SK-N-SH (cell line): ENCODE data around the gene SMS. TPM values are rescaled to one million over a fixed set of nuclear protein-coding genes. Genes with fewer than 3 reads are reported as not detected.

Experiments
- CTCF ChIA-PET: fragments of 300-600, 350-600 bp; formaldehyde crosslinking; extraction: SDS; loops from one replicate; lab custom pipeline; 2021; lab: Yijun Ruan, JAX
- POLR2A ChIA-PET: fragments of 350-600 bp; sonication (Branson Sonifier 250); formaldehyde crosslinking; extraction: SDS; loops from one replicate; lab custom pipeline; 2020; ENCODE audit warnings: antibody characterized with exemption, inconsistent platforms; lab: Yijun Ruan, JAX
- DNase-seq: peaks from one replicate; pipeline ENCODE4 v3.0.0; 2012
- H2AFZ ChIP-seq: fragments of 200-600 bp; sonication (generic); 2 replicates; pipeline ENCODE4 v1.8.1; 2016; ENCODE audit warnings: antibody characterized with exemption, mild to moderate bottlenecking, low read depth
- H3F3A ChIP-seq: fragments of 200-600 bp; sonication (generic); replicated peaks from 2 replicates; pipeline ENCODE3; 2016; ENCODE audit warnings: antibody characterized with exemption, mild to moderate bottlenecking; ENCODE audit not compliant: insufficient read depth
- H3K27ac ChIP-seq, 2 experiments: fragments of 200-500 bp in 1 of 2; fragments of 200-600 bp in 1 of 2; sonication (Bioruptor generic) in 1 of 2; sonication (generic), shearing (Covaris generic) in 1 of 2; 2 replicates each; pipeline versions ENCODE4 v1.5.1 to v1.6.1; 2014 to 2016; ENCODE audit warnings: low read depth in 2 of 2, inconsistent platforms in 1 of 2, low read length in 1 of 2, mild to moderate bottlenecking in 1 of 2, mixed read lengths in 1 of 2
- H3K27me3 ChIP-seq: fragments of 200-600 bp; sonication (generic), shearing (Covaris generic); 2 replicates; pipeline ENCODE4 v1.6.1; 2016; ENCODE audit warnings: mixed run types; ENCODE audit not compliant: insufficient read depth
- H3K36me3 ChIP-seq, 2 experiments: fragments of 200-500 bp in 1 of 2; fragments of 200-600 bp in 1 of 2; sonication (Bioruptor generic) in 1 of 2; sonication (generic) in 1 of 2; replicated peaks in 1 of 2; 2 replicates each; pipeline versions ENCODE3 to v1.5.1; 2014 to 2016; ENCODE audit warnings: low read length in 1 of 2, mild to moderate bottlenecking in 1 of 2; ENCODE audit not compliant: insufficient read depth in 2 of 2, control insufficient read depth in 1 of 2
- H3K4me1 ChIP-seq, 2 experiments: fragments of 200-500 bp in 1 of 2; fragments of 200-600 bp in 1 of 2; sonication (Bioruptor generic) in 1 of 2; sonication (generic), shearing (Covaris generic) in 1 of 2; 2 replicates each; pipeline versions ENCODE4 v1.5.1 to v1.6.1; 2014 to 2016; ENCODE audit warnings: low read depth in 1 of 2, low read length in 1 of 2, mixed run types in 1 of 2; ENCODE audit not compliant: insufficient read depth in 2 of 2, control insufficient read depth in 1 of 2
- H3K4me2 ChIP-seq: fragments of 200-600 bp; sonication (generic), shearing (Covaris generic); 2 replicates; pipeline ENCODE4 v1.6.1; 2017; ENCODE audit warnings: mixed run types
- H3K4me3 ChIP-seq, 2 experiments: fragments of 200-500 bp in 1 of 2; fragments of 200-600 bp in 1 of 2; sonication (Bioruptor generic) in 1 of 2; sonication (generic), shearing (Covaris generic) in 1 of 2; 2 replicates each; pipeline versions ENCODE4 v1.5.1 to v1.8.1; 2014 to 2016; ENCODE audit warnings: low read depth in 2 of 2, inconsistent platforms in 1 of 2, low read length in 1 of 2, mild to moderate bottlenecking in 1 of 2, mixed read lengths in 1 of 2, moderate library complexity in 1 of 2
- H3K79me2 ChIP-seq: fragments of 200-600 bp; sonication (generic); 2 replicates; pipeline ENCODE4 v1.8.1; 2017; ENCODE audit warnings: mild to moderate bottlenecking; ENCODE audit not compliant: insufficient read depth
- H3K9ac ChIP-seq: fragments of 200-600 bp; sonication (generic); 2 replicates; pipeline ENCODE4 v1.6.1; 2017; ENCODE audit warnings: mixed run types
- H3K9me2 ChIP-seq: fragments of 200-600 bp; sonication (generic); 2 replicates; pipeline ENCODE4 v1.6.1; 2017; ENCODE audit warnings: mixed run types
- H3K9me3 ChIP-seq: fragments of 200-600 bp; sonication (generic); 2 replicates; pipeline ENCODE4 v1.6.1; 2017; ENCODE audit warnings: mixed run types, mild to moderate bottlenecking, moderate library complexity
- H4K20me1 ChIP-seq: fragments of 200-600 bp; sonication (generic); 2 replicates; pipeline ENCODE4 v1.6.1; 2017; ENCODE audit warnings: mild to moderate bottlenecking, mixed run types; ENCODE audit not compliant: insufficient read depth
- ELF1 ChIP-seq: IDR thresholded peaks from 2 replicates; pipeline ENCODE4 v1.4.0; 2012
- FOSL2 ChIP-seq: IDR thresholded peaks from 2 replicates; pipeline ENCODE4 v1.4.0; 2012; ENCODE audit warnings: low read depth, mild to moderate bottlenecking, moderate library complexity, borderline replicate concordance
- FOXM1 ChIP-seq: IDR thresholded peaks from 2 replicates; pipeline ENCODE4 v1.4.0; 2012; ENCODE audit warnings: low read depth, mild to moderate bottlenecking
- IRF3 ChIP-seq: fragments of 150-350 bp; IDR thresholded peaks from 2 replicates; pipeline ENCODE4 v1.6.1; 2016; ENCODE audit warnings: mild to moderate bottlenecking, low read depth, low read length
- MAX ChIP-seq: IDR thresholded peaks from 2 replicates; pipeline ENCODE4 v1.4.0; 2012; ENCODE audit warnings: low read depth
- POLR2AphosphoS5 ChIP-seq: IDR thresholded peaks from 2 replicates; pipeline ENCODE4 v1.6.1; 2012; ENCODE audit warnings: low read depth, low read length
- RAD21 ChIP-seq: IDR thresholded peaks from 2 replicates; pipeline ENCODE4 v1.6.1; 2012; ENCODE audit warnings: mild to moderate bottlenecking, low read length
- REST ChIP-seq: IDR thresholded peaks from 2 replicates; pipeline ENCODE4 v1.6.1; 2012; ENCODE audit warnings: mild to moderate bottlenecking, low read depth, low read length, moderate library complexity
- RFX5 ChIP-seq: IDR thresholded peaks from 2 replicates; pipeline ENCODE4 v1.6.1; 2012; ENCODE audit warnings: mild to moderate bottlenecking, improper control_type of control experiment, low read length
- SMC3 ChIP-seq: IDR thresholded peaks from 2 replicates; pipeline ENCODE4 v1.6.1; 2012; ENCODE audit warnings: low read depth, low read length, improper control_type of control experiment
- TAF1 ChIP-seq: IDR thresholded peaks from 2 replicates; pipeline ENCODE4 v1.6.1; 2012; ENCODE audit warnings: low read depth, mild to moderate bottlenecking, low read length, moderate library complexity, borderline replicate concordance
- TCF12 ChIP-seq: IDR thresholded peaks from 2 replicates; pipeline ENCODE4 v1.4.0; 2012
- TEAD4 ChIP-seq: IDR thresholded peaks from 2 replicates; pipeline ENCODE4 v1.4.0; 2012; ENCODE audit warnings: mild to moderate bottlenecking, borderline replicate concordance; ENCODE audit not compliant: insufficient read depth
- WGBS: methylation state at CpG from one replicate; pipeline ENCODE4 v1.1.6; 2017; ENCODE audit warnings: low lambda C conversion rate; 5-methylcytosine and 5-hydroxymethylcytosine counted together
- polyA plus RNA-seq, 3 experiments: library from polyadenylated mRNA; depleted of rRNA; stranded (reverse); fragments of >200 nt; gene quantifications; 2 replicates each; pipeline ENCODE4 v1.2.3, GENCODE V29; 2012

Gene SMS
- polyA plus RNA-seq, 1 of the 3 experiments (the other 2 are of a cell fraction), result 116 TPM

- no peaks in the 10 kb centered on the region for H4K20me1 ChIP-seq
- H3K9ac ChIP-seq, result no peak overlapping the region
- DNase-seq, result no peak
- no peaks in the 10 kb centered on the region for H3F3A ChIP-seq
- H3K27me3 ChIP-seq, result no peaks in the 10 kb centered on the region
- no peak overlapping the region for H3K4me2 ChIP-seq
- H3K9me3 ChIP-seq, result no peaks in the 10 kb centered on the region
- H3K9me2 ChIP-seq, result no peaks in the 10 kb centered on the region
- CTCF ChIA-PET, result no interaction called here
- H3K79me2 ChIP-seq, result no peaks in the 10 kb centered on the region
- 77% methylated on average over 4 of the region's 4 CpGs for WGBS
- H3K4me3 ChIP-seq, result no peak overlapping the region
- no peaks in the 10 kb centered on the region for H3K4me1 ChIP-seq
- no peaks in the 10 kb centered on the region for H3K36me3 ChIP-seq
- H2AFZ ChIP-seq, result no peak overlapping the region
- no peak for TF ChIP-seq REST
- H3K27ac ChIP-seq, result no peak overlapping the region
- POLR2A ChIA-PET, result no interaction called here
Observed at GRCh38 chrX:21912989-21913388, 27.5 kb upstream of the SMS start.

- no peaks in the 10 kb centered on the region for H3K36me3 ChIP-seq
- 36% methylated on average over 3 of the region's 3 CpGs for WGBS
- ChIA-PET CTCF (interaction anchor here (0.9 kb wide), 1 partner anchor 10 kb away, joined by 3 read pairs; no protein-coding TSS in a partner anchor), POLR2A (no interaction called here)
- no peak for DNase-seq
- peak overlapping the region; percentile 12 to 13; a peak in 2 of 4 replicates for H3K4me3 ChIP-seq
- no peaks in the 10 kb centered on the region for H3K9me3 ChIP-seq
- peak overlapping the region; percentile 31 for H3K4me2 ChIP-seq
- peak overlapping the region; percentile 51 for H3K9ac ChIP-seq
- TF ChIP-seq REST (no peak), TCF12 (no peak), MAX (no peak), RFX5 (no peak), RAD21 (no peak), IRF3 (no peak), FOSL2 (no peak), ELF1 (no peak), FOXM1 (no peak), TEAD4 (no peak), POLR2AphosphoS5 (no peak), SMC3 (no peak), TAF1 (no peak)
- peak overlapping the region; percentile 12; the same call in 1 of the 2 replicates for H2AFZ ChIP-seq
- no peaks in the 10 kb centered on the region for H3K27me3 ChIP-seq
- H3K4me1 ChIP-seq, result peaks cover 0 to 16% of the 10 kb centered on the region in 2 experiments; a peak in 2 of 4 replicates
- peaks cover 24% of the 10 kb centered on the region for H3F3A ChIP-seq
- H3K9me2 ChIP-seq, result no peaks in the 10 kb centered on the region
- no peaks in the 10 kb centered on the region for H4K20me1 ChIP-seq
- H3K27ac ChIP-seq, result peak overlapping the region; percentile 53 to 81; a peak in 3 of 4 replicates
- H3K79me2 ChIP-seq, result no peaks in the 10 kb centered on the region
Observed at GRCh38 chrX:21926116-21926515, 14.4 kb upstream of the SMS start.
